NCI-H510A treated with DMSO at 0.1 percent for 48 hours (cell line): ENCODE results near the gene GLB1L2.

Experiments used
- DNase-seq: peaks from one replicate; lab custom pipeline; 2025; lab: John Stamatoyannopoulos, UW

Gene GLB1L2

GRCh38 chr11:134385774-134386565 is 54.2 kb downstream of the GLB1L2 start:
- DNase-seq: peak; percentile 40

GRCh38 chr11:134386945-134387344 is 55.2 kb downstream of the GLB1L2 start:
- DNase-seq: no peak

- no peak for DNase-seq
These were observed 55.7 kb downstream of the GLB1L2 start for GRCh38 chr11:134387501-134387900.

DNA sequence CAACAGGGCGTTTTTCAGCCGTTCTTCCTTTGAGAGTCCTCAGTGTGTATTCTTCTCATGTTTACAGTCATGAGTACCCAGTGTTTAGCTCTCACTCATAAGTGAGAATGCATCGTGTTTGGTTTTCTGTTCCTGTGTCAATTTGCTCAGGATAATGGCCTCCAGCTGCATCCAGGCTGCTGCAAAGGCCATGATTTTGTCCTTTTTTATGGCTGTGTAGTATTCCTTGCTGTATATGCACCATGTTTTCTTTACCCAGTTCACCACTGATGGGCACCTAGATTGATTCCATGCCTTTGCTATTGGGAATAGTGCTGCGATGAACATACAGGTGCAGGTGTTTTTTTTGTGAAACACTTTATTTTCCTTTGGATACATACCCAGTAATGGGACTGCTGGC is 56.8 kb downstream of the GLB1L2 start:
- DNase-seq: no peak

DNA sequence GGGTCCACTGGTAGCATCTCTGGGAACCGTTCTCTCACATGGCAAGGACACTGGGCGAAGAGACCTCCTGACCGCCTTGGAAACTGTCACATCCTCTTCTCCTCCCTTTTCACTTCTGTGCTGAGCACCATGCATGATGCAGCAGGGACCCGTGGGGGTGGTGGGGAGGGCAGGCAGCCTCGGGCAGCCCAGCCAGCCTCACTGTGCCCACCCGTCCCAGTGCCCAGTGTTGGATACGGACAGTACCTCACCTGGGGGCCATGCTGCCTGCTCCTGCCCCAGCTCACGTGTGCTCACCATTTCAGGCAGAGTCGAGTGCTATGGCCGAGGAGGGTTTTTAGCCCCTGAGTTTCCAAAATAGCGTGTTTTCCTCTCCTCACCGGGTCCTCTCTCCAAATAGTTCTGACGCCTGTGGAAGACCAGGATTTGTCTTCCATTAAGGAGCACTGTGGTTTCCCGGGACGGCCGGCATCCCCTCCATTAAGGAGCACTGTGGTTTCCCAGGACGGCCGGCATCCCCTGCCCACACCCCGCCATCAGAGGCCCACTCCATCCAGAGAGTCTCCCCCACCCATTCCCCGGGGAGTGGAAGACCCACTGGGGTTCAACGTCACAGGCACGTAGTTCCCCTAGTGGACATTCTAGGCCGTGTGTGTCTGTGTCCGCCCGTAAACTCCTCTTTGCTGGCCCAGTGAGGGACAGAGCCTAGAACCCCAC is 57.8 kb downstream of the GLB1L2 start:
- DNase-seq: no peak

DNA sequence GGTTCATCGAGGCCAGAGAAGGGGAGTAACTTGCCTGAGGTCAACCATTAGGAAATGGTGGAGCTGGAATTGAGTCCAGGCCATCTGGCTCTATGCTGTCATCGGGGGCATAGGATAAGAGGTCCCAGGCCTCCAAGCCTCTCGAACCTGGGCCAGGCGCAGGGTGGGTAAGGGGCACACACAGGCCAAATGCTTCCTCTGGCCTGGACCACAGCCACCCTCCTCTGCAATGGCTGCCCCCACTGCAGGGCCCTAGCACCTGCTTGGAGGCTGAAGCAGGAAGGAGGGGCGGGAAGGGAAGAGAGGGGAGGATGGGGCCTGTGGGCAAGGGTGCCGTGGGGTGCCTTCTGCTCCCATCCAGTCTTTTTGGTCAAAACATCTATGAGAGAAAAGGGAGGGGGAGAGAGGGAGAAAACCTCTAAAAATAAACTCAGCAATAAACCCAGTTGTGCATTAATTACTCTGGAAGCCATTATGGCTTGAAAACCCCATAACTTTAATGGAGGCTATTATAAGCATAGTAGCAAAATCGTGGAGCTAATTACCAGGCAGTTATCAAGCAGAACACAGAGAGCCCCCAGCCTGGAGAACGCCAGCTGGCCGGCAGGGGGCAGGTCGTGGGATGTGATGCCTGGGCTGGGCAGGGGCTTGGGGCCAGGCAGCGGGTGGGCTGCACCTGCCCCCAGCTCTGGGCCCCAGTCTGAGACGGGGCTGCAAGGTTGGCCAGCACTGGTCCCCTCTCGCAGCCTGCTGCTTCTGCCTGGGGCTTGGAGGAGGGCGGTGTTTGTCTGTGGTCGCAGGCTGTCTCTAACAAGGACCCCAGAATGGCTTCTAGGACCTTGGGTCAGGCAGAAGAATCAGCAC is 59.1 kb downstream of the GLB1L2 start:
- no peak for DNase-seq

- DNase-seq: no peak
These were observed 59.9 kb downstream of the GLB1L2 start for GRCh38 chr11:134391656-134392055.

DNA sequence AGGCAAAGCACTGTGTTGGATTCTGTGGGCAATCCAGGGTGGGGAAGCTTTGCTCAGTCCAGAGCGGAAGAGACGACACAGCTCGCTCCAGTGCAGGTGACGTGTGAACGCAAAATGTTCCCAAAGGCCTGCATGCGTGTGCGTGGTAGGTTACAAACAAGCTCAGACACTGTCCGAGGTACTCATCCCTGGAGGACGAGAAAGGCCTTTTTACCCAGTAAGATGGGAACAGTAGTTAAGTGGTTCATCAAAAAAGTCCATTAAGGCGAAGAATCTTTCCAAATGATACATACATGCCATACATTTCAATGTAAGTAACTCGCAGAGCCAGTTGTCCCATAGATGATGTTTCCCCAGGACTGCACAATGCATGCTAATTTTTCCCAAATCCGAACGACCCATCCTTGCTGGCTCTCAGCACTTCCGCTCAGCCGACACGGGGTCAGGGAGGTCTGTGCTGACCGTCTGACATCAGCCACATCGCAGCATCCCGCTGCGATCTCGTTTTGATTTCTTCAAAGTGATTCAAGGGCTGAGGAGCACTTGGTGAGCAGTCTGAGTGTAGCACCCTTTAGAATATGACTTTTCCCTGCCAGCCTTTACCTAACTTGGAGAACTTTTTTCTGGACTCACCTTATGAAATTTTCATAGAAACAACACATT is 61.3 kb downstream of the GLB1L2 start:
- no peak for DNase-seq

DNA sequence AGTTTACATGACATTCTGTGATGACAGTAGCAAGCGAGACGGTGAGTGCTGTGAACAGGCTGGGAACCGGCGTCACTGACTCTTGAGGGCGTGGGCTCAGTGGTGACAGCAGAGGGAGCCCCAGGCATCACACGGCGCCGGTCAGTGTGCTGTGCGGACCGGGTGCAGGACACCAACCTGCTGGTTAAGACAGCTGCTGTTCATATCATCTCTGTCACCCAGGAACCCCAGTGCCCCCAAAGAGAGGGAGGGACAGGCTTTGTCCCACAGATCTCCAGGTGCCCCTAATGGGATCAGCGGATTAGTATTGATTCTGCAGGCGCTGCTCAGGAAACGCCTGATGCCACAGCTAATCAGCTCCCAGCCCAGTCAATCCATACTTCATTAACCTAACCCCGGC is 61.9 kb downstream of the GLB1L2 start:
- DNase-seq: no peak

GRCh38 chr11:134394311-134394710 is 62.5 kb downstream of the GLB1L2 start:
- no peak for DNase-seq

DNA sequence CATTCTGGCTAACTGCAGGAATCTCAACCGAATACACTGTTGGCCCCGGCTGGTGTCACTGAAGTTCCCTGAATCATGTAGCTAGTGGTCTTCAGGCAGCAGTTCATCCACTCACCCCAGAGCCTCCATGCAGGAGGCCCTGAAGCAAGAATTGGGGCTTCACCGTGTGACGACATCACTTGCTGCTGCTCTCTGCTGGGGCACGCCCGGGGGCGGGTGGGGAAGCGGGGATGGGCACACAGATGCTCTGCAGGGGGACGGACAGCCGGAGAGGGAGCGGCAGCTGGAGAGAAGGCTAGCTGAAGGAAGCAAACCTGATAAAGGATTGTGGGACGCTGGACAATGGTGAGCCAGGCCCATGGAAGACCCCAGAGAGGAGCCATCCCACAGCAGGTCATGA is 63.2 kb downstream of the GLB1L2 start:
- no peak for DNase-seq

DNA sequence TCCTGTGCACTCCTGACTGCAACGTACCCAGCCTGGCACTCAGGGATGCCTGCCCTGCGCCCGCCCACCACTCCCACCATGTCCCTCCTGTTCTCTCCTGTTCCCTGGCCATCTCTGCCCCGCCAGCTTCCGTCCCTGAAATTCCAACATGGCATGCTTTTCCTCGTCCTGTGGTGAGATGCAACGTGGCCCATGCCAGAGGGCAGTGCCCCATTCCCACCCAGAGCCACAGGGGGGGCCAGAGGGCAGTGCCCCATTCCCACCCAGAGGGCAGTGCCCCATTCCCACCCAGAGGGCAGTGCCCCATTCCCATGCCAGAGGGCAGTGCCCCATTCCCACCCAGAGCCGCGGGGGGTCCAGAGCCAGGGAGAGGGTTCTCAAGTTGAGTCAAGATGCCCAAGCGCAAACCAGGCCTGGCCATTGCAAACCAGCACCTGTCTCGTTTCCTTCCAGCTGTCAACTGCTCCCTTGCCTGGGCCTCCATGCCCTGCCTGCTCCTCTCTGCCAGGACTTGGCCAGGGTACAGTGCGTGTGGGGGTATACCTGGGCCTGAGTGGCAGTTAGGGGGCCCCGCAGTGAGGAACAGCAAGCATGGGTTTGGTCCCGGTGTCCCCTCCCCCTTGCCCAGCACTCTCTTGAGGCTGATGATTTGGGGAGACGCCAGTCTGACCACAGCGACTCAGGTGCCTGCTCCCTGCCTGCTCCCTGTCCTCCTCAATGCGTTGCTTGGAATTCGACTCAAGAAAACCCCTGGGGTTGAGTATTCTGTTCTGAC is 65.7 kb downstream of the GLB1L2 start:
- DNase-seq: no peak

GRCh38 chr11:134398079-134398444 is 66.3 kb downstream of the GLB1L2 start:
- DNase-seq: no peak

DNA sequence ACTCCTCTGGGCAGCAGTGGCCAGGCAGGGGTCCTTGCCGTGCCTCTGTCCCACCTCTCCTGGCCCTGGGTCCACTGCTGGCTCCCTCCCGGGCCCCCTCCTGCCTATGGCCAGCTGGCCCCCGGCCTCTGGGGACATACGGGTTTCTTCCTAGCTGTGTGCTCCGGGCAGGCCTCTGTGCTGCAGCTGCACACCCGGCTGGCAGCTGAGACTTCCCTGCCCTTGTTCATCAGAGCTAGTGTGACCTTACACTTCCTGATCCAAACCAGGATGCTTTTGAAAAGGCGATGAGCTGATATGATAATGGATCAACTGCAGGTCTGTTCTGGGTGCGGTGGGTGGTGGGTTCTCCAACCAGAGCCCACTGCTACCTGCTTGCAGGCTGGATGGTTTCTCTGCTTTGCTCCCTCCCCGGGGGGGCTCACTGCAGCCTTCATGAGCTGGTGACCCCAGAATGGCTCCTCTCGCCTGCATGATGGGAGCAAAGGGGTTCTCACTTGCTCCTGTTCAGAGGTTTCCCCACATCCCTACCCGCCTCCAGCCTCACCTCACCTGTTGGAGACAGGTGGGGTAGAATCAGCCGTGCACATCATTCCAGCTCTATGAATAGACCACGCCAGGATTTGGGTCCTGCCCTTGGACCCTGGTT is 67.0 kb downstream of the GLB1L2 start:
- no peak for DNase-seq

DNA sequence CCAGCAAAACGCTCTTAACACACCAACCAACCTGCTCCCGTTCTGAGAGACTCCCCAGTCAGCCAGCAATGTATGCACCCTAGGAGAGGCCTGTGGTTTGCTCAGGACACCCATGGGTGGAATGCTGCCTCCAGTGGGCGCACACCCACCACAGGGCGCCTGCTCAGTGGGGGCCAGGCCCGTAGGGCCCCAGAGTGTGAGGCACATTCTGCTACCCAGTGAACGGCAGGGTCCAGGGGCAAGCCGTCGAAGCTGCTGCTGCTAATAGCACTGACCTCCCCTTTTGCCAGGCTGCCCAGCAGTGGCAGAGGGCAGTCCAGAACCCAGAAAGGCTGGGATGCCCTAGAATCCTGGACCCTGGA is 67.5 kb downstream of the GLB1L2 start:
- no peak for DNase-seq

DNA sequence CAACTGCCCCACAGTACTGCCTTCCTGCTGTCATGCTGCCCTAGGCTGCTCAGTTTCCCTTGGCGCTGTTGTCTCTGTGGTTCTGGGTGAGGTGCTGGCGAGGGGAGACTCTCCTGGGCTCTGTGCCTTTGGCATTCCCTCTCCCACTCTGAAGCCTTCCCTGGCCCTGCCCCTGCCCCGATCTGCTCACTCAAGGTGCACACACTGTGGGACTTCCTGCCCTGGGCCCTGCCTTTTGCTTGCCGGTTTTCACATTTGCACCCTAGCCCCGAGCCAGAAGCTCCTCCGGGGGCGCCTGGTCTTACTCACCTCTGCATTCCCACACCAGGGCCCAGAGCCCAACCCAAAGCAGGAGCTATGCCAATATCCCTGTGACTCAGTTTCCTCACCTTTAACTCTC is 68.2 kb downstream of the GLB1L2 start:
- no peak for DNase-seq

GRCh38 chr11:134401825-134402809 is 70.3 kb downstream of the GLB1L2 start:
- no peak for DNase-seq

GRCh38 chr11:134402910-134403309 is 71.1 kb downstream of the GLB1L2 start:
- no peak for DNase-seq

DNA sequence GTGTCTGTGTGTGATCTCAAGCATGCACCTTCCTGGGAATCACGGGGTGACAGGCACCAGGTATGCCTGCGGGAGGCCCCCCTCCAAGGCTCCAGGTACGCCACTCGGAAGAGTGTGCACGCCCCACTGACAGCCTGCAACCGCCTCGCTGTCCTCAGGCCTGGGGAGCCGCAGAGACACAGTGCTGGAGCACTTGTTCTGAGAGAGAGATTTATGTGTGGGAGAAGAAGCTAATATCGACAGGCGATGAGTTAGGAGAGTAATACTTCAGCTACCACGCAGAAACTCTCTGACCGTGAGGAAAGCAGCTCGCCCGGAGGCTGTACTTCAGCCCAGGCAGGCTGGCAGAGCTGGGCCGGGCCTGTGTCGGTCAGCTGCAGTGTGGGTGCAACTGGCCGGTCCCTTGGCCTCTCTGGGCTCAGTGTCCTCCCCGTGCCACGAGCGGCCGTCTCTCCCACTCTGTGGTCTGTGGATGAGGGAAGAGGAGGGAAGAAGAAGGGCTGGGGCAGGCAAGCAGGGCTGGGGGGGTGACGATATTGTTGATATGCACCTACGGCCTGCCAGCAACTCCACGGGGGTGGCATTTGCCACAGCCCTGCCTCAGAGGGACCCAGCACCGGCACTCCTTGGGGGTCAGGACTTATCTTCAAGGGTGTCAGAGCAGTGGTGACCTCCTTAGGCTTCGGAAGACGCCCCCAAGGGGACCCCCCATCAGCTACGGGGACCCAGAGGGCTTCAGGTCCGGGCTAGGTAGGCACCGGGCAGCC is 73.0 kb downstream of the GLB1L2 start:
- DNase-seq: no peak
